ENCODE data around the gene PIANP. TPM values are rescaled to one million over a fixed set of nuclear protein-coding genes. Genes with fewer than 3 reads are reported as not detected.

The PIANP gene
- total RNA-seq, 1 donor from 2014 or later, result 0.13 TPM

- no peak for DNase-seq (ENCODE audit: low read depth)
- no peak for TF ChIP-seq CTCF (IDR thresholded peaks at IDR 0.05; ENCODE audit: insufficient read depth, low read length, poor library complexity, severe bottlenecking)
- Histone ChIP-seq H3K27me3 (ENCODE audit: control insufficient read depth, insufficient read depth, low read length) (peaks cover 19% of the 10 kb centered on the region), H3K36me3 (ENCODE audit: control insufficient read depth, insufficient read depth, low read length) (no peaks in the 10 kb centered on the region), H3K4me3 (ENCODE audit: low read depth, low read length) (no peak overlapping the region)
Measured at GRCh38 chr12:6698352-6699046, 2.1 kb downstream of the PIANP start.

- Histone ChIP-seq H3K27me3 (ENCODE audit: control insufficient read depth, insufficient read depth, low read length) (peaks cover 16% of the 10 kb centered on the region), H3K36me3 (ENCODE audit: control insufficient read depth, insufficient read depth, low read length) (no peaks in the 10 kb centered on the region), H3K4me3 (ENCODE audit: low read depth, low read length) (no peak overlapping the region)
- no peak for DNase-seq (ENCODE audit: low read depth)
- peak; percentile 80 for TF ChIP-seq CTCF (IDR thresholded peaks at IDR 0.05; ENCODE audit: insufficient read depth, low read length, poor library complexity, severe bottlenecking)
Measured at GRCh38 chr12:6697584-6698351, 2.8 kb downstream of the PIANP start.

DNA sequence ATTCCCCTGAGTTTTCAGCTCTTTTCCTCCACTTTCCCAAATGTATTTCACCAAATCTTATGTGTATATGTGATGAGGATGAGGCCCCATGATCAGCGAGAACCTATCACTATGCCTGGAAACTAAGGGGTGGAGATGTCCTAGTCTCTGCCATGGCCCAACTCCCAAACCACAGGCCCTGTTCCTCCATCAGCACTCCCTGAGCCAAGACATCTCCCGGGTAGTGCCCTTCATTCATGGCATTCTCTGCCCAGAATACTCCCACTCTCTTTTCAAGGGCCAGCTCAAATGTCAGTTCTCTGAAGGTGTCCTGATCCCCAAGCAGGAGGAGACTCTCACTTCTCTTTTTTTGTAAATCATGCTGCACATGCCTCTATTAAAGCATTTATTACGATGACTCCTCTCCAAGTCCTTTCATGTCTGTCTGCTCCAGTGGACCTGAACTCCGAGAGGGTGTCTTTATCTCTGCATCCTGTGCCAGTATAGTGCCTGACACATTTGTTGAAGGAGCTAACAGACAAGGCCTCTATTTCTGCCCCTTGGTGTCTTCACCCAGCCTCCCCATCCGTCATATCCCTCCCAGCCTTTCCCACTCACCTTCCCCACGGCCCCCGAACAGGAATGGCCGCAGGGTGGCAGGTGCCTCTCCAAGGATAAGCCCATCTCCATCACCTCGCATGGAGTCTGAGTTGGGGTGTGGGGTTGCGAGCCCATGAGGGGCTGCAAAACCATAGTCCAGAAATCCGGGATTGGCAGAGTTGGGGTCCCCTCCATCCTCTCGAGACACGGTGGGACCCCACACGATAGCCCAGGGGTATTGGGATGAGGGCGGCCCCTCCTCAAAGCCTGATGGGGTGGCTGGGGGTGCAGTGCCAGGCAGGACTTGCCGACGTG, 3.7 kb downstream of the PIANP start:
- no peak for TF ChIP-seq CTCF (IDR thresholded peaks at IDR 0.05; ENCODE audit: insufficient read depth, low read length, poor library complexity, severe bottlenecking)
- no peak for DNase-seq (ENCODE audit: low read depth)
- peaks cover 16% of the 10 kb centered on the region for H3K27me3 ChIP-seq (ENCODE audit: control insufficient read depth, insufficient read depth, low read length)
- H3K36me3 ChIP-seq (ENCODE audit: control insufficient read depth, insufficient read depth, low read length), result no peaks in the 10 kb centered on the region
- H3K4me3 ChIP-seq (ENCODE audit: low read depth, low read length), result no peak overlapping the region

DNA sequence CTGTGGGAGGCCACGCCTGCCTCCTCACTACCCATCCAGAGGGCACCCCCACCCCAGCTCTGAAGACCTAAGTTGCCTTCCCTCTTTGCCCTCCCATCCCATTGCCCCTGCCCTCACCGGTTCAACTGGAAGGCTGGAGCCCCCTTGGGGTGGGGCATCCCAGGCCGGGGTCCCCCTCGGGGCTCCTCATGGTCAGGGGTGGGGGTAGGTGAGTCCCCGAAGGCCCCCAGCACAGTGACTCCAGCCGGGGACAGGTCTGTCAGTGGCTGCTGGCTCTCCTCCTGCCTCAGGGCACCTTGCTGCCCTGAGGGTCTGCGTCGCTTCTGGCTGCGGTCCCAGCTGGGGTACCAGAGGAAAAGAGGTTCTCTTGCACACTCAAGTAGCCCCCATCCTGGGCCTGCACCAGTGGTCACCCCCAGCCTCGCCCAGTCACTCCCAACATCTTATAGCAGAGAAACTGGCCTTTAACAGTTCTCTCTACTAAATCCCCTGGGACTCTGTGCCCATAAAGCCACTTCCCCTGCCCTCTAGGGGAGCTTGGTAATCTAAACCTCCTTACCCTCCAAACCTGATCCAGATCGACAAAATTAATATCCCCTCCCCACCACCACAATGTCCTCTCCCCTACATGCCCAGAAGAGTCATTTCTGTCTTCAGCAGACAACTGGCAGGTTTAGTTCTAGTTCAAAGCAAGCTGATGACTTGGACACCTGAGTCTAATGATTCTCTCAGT, 5.1 kb downstream of the PIANP start:
- Histone ChIP-seq H3K27me3 (ENCODE audit: control insufficient read depth, insufficient read depth, low read length) (peaks cover 6% of the 10 kb centered on the region), H3K4me3 (ENCODE audit: low read depth, low read length) (no peak overlapping the region), H3K36me3 (ENCODE audit: control insufficient read depth, insufficient read depth, low read length) (no peaks in the 10 kb centered on the region)
- TF ChIP-seq CTCF (IDR thresholded peaks at IDR 0.05; ENCODE audit: insufficient read depth, low read length, poor library complexity, severe bottlenecking), result no peak
- DNase-seq (ENCODE audit: low read depth), result no peak

DNA sequence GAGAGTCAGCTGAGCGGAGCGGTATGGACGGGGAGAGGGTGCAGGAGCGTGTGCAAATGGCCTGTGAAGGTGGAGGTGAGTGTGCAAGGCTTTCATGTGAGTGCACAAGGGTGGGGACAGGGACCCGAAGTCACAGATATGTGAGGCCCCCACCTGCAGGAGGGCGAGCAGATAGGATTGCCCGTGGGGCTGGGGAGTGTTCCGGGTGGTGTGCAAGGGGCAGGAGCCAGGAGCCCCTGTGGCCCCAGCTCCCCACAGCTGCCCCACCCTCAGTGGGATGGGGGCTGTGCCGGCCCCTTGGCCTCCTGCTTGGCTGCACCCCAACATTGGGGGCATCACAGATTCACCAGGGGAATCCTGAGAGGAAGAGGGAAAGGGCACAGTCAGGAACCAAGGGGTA, 5.9 kb downstream of the PIANP start:
- peaks cover 2% of the 10 kb centered on the region for H3K27me3 ChIP-seq (ENCODE audit: control insufficient read depth, insufficient read depth, low read length)
- H3K36me3 ChIP-seq (ENCODE audit: control insufficient read depth, insufficient read depth, low read length), result no peaks in the 10 kb centered on the region
- no peak for DNase-seq (ENCODE audit: low read depth)
- TF ChIP-seq CTCF (IDR thresholded peaks at IDR 0.05; ENCODE audit: insufficient read depth, low read length, poor library complexity, severe bottlenecking), result no peak
- H3K4me3 ChIP-seq (ENCODE audit: low read depth, low read length), result no peak overlapping the region

All from kidney epithelial cell (primary cell).